ENCODE results near the gene VDAC2.
A peak's percentile ranks its signal among the peaks of the same experiment; 100 is the strongest.

- TF ChIP-seq POLR2A (IDR thresholded peaks at IDR 0.05; ENCODE audit: low read depth, low read length) (0 out of 2 replicates have a peak, but pooled peaks have one; percentile 48), PAX5 (IDR thresholded peaks at IDR 0.05; ENCODE audit: insufficient read depth, low read length, severe bottlenecking) (no peak), POLR2AphosphoS5 (IDR thresholded peaks at IDR 0.05; ENCODE audit: low read depth, low read length) (peak; percentile 44; the same call in 1 of the 2 replicates), TAF1 (IDR thresholded peaks at IDR 0.05; ENCODE audit: low read depth, low read length) (peak; percentile 23; the same call in 1 of the 2 replicates)
Observed at GRCh38 chr10:75211007-75211691, 553 bp downstream of the VDAC2 start.

All from GM12891 (cell line).